Peyer's patch (tissue), 4 donors: ENCODE results near the gene MRPL44. TPM values are rescaled to one million over a fixed set of nuclear protein-coding genes. Genes with fewer than 3 reads are reported as not detected.

Experiments used
- DNase-seq, 3 donors: peaks; one replicate each; pipeline ENCODE4 v3.0.0-alpha.2; 2017 to 2019
- H3K27ac ChIP-seq, 4 donors: fragments of 200-600 bp; sonication (generic); one replicate each; pipeline ENCODE4 v1.5.1; 2016 to 2019
- H3K27me3 ChIP-seq, 2 donors: fragments of 200-600 bp; sonication (generic); one replicate each; pipeline ENCODE4 v1.5.1; 2019
- H3K36me3 ChIP-seq, 3 donors: fragments of 200-600 bp; sonication (generic); one replicate each; pipeline ENCODE4 v1.5.1; 2016 to 2019
- H3K4me1 ChIP-seq, 4 donors: fragments of 200-600 bp; sonication (generic); one replicate each; pipeline ENCODE4 v1.5.1; 2016 to 2019
- H3K4me3 ChIP-seq, 4 donors: fragments of 200-600 bp; sonication (generic); 1 replicate in 3 of 4; 2 replicates in 1 of 4; pipeline ENCODE4 v1.5.1; 2016 to 2019; ENCODE audit warnings: mild to moderate bottlenecking in 1 of 4
- H3K9me3 ChIP-seq, 4 donors: fragments of 200-600 bp; sonication (generic); one replicate each; pipeline ENCODE4 v1.5.1; 2016 to 2019; ENCODE audit warnings: mild to moderate bottlenecking in 1 of 4
- CTCF ChIP-seq, 6 experiments: fragments of 450-650 bp in 4 of 6; fragments of 200-600 bp in 2 of 6; sonication (generic) in 1 of 6; IDR thresholded peaks; one replicate each; pipeline ENCODE4 v1.5.1; 2017 to 2019; ENCODE audit warnings: antibody characterized with exemption in 6 of 6, mild to moderate bottlenecking in 3 of 6, moderate library complexity in 1 of 6
- POLR2A ChIP-seq, 2 donors: fragments of 450-650 bp; IDR thresholded peaks; one replicate each; pipeline ENCODE4 v1.5.1; 2017; ENCODE audit warnings: antibody characterized with exemption in 2 of 2, mild to moderate bottlenecking in 2 of 2, moderate library complexity in 2 of 2
- total RNA-seq, 4 donors: library from RNA; depleted of rRNA; stranded (reverse); fragments of >200 nt; gene quantifications; one replicate each; pipeline ENCODE4 v1.1.0, GENCODE V29; 2016

MRPL44 gene
- total RNA-seq = 10 to 100 TPM; 17.6 to 36.3 (median 22.2) TPM

- H3K36me3 ChIP-seq = peaks cover 0 to 8% (median 0%) of the 10 kb centered on the region in 3 donors
- H3K4me3 ChIP-seq = peak within 1 kb of the TSS; percentile 69 to 92 (median 78)
- H3K9me3 ChIP-seq = no peaks in the 10 kb centered on the region
- H3K27ac ChIP-seq = peak within 1 kb of the TSS; percentile 64 to 84 (median 73)
- H3K4me1 ChIP-seq = peaks cover 0 to 42% (median 11%) of the 10 kb centered on the region in 4 donors
- TF ChIP-seq POLR2A (IDR thresholded peaks at IDR 0.05) (peak; percentile 20 to 50), CTCF (IDR thresholded peaks at IDR 0.05) (peak in 3 of 6 experiments; percentile 2 to 19 (median 12))
- peak; percentile 93 to 98 (median 97) for DNase-seq
- no peaks in the 10 kb centered on the region for H3K27me3 ChIP-seq
Measured at GRCh38 chr2:223957092-223957851, at the start of gene MRPL44. TSS of gene MRPL44 (plus strand) at chr2:223957463. CDS start at chr2:223957473, 10 bp downstream.

DNA sequence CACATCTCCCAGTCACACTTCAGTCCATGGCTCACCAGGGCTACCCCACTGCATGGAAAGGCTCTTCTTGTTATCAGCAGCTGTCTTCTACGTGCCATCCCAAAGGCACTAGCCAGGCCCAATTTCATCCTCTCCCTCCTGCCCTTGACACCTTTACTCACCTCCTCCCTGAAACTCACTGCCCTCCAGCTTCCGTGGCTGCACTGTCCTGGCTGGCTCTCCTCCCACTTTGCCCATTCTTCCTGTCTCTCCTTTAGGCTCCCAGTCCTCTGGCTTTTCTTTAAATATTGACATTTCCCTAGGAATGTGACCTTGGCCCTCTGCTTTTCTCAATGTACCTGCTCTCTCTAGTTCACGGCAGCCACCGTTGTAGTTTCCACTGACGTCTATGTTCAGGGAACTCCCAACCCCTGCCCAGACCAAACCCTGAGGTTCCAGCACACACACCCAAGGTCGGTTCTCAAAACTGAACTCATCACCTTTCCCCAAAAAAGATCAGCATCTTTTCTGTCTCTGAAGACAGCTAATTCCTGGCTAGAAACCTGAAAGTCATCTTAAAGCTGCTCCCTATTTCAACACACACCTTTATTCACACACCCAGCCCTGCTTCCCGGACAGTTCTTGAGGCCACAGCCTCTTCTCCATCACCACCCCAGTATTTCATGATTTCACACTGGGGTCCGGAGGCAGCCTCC, 48.8 kb upstream of the MRPL44 start:
- TF ChIP-seq POLR2A (IDR thresholded peaks at IDR 0.05) (no peak), CTCF (IDR thresholded peaks at IDR 0.05) (no peak)
- no peaks in the 10 kb centered on the region for H3K27me3 ChIP-seq
- H3K9me3 ChIP-seq = no peaks in the 10 kb centered on the region
- peaks cover 0 to 18% (median 0%) of the 10 kb centered on the region in 3 donors for H3K36me3 ChIP-seq
- no peak overlapping the region for H3K27ac ChIP-seq
- no peak for DNase-seq
- no peaks in the 10 kb centered on the region for H3K4me1 ChIP-seq
- H3K4me3 ChIP-seq = no peak overlapping the region

GRCh38 chr2:223909001-223909741, 48.1 kb upstream of the MRPL44 start:
- Histone ChIP-seq H3K4me3 (no peak overlapping the region), H3K27ac (no peak overlapping the region), H3K27me3 (no peaks in the 10 kb centered on the region), H3K36me3 (peaks cover 0 to 12% (median 0%) of the 10 kb centered on the region in 3 donors), H3K4me1 (no peaks in the 10 kb centered on the region), H3K9me3 (no peaks in the 10 kb centered on the region)
- TF ChIP-seq CTCF (IDR thresholded peaks at IDR 0.05) (no peak), POLR2A (IDR thresholded peaks at IDR 0.05) (no peak)
- DNase-seq = no peak

GRCh38 chr2:223914324-223914723, 42.9 kb upstream of the MRPL44 start:
- Histone ChIP-seq H3K4me3 (no peak overlapping the region), H3K4me1 (no peaks in the 10 kb centered on the region), H3K9me3 (no peaks in the 10 kb centered on the region), H3K27me3 (no peaks in the 10 kb centered on the region), H3K27ac (no peak overlapping the region), H3K36me3 (peaks cover 0 to 18% (median 0%) of the 10 kb centered on the region in 3 donors)
- no peak for DNase-seq
- no peak for TF ChIP-seq POLR2A (IDR thresholded peaks at IDR 0.05)
- TF ChIP-seq CTCF (IDR thresholded peaks at IDR 0.05) = no peak

DNA sequence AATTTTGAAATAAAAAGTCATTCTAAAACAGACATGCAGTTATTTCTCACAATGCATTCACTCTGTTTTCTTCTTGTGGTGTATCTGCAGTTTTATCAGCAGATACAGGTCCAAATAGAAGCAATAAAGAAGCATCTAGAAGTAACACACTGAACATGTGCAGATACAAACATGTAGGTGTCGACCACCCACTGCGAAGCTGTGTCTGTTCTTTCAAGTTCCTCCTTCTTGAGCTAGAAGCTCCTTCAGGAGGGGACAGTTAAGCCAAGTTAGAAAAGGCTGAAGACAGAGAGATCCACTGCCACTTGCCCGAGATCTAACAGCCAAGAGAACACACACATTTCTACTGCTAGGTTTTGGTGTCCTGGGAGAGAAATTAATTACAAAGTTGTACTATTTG, 42.2 kb upstream of the MRPL44 start:
- H3K36me3 ChIP-seq = peaks cover 0 to 18% (median 0%) of the 10 kb centered on the region in 3 donors
- H3K27ac ChIP-seq = no peak overlapping the region
- H3K4me1 ChIP-seq = no peaks in the 10 kb centered on the region
- TF ChIP-seq CTCF (IDR thresholded peaks at IDR 0.05) (no peak), POLR2A (IDR thresholded peaks at IDR 0.05) (no peak)
- H3K27me3 ChIP-seq = no peaks in the 10 kb centered on the region
- H3K9me3 ChIP-seq = no peaks in the 10 kb centered on the region
- DNase-seq = no peak
- H3K4me3 ChIP-seq = no peak overlapping the region
